ENCODE measurements around the gene OSBP. TPM values are rescaled to one million over a fixed set of nuclear protein-coding genes. Genes with fewer than 3 reads are reported as not detected.

Gene OSBP
- total and polyA plus RNA-seq, 2 experiments from 2014 or later = 11.0 to 39.3 TPM

DNA sequence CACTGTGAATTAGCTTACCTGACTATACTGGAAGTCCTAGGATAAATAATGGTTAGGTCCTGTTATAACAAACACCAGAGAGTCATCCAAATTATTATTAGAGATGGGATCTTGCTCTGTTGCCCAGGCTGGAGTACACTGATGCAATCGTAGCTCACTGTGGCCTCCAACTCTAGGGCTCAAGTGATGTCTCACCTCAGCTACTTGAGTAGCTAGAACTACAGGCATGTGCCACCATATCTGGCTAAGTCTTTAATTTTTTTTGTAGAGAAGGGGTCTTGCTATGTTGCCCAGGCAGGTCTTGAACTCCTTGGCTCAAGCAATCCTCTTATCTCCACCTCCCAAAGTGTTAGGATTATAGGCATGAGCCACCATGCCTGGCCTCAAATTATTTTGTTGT, 37.2 kb downstream of the OSBP start:
- H3K27me3 Mint-ChIP-seq (ENCODE audit: insufficient read depth, low read depth, poor library complexity) = no peaks in the 10 kb centered on the region
- no peaks in the 10 kb centered on the region for H3F3A ChIP-seq (replicated peaks; ENCODE audit: low read depth)
- peaks cover 63% of the 10 kb centered on the region for H3K36me3 Mint-ChIP-seq (ENCODE audit: low read depth)
- H3K4me3 ChIP-seq = no peak overlapping the region
- H3K9me2 ChIP-seq (ENCODE audit: insufficient read depth) = no peaks in the 10 kb centered on the region
- ATAC-seq = no peak
- H3K36me3 ChIP-seq (ENCODE audit: insufficient read depth) = peaks cover 22% of the 10 kb centered on the region
- H4K20me1 ChIP-seq (replicated peaks; ENCODE audit: insufficient read depth) = peaks cover 4% of the 10 kb centered on the region; the same call in 1 of the 2 replicates
- H3K4me2 ChIP-seq = no peak overlapping the region
- no peak overlapping the region for H2AFZ ChIP-seq
- no peaks in the 10 kb centered on the region for H3K4me1 ChIP-seq (ENCODE audit: insufficient read depth)
- DNase-seq (ENCODE audit: low spot score) = no peak
- no peaks in the 10 kb centered on the region for H3K27me3 ChIP-seq (ENCODE audit: insufficient read depth)
- no peak overlapping the region for H3K4me3 Mint-ChIP-seq
- H3K79me2 ChIP-seq (replicated peaks; ENCODE audit: insufficient read depth) = no peaks in the 10 kb centered on the region
- no peaks in the 10 kb centered on the region for H3K4me1 Mint-ChIP-seq
- no peak overlapping the region for H3K27ac ChIP-seq (ENCODE audit: low read depth)
- H3K9me3 Mint-ChIP-seq = no peaks in the 10 kb centered on the region
- H3K27ac Mint-ChIP-seq = no peak overlapping the region
- TF ChIP-seq, protein P1, sequence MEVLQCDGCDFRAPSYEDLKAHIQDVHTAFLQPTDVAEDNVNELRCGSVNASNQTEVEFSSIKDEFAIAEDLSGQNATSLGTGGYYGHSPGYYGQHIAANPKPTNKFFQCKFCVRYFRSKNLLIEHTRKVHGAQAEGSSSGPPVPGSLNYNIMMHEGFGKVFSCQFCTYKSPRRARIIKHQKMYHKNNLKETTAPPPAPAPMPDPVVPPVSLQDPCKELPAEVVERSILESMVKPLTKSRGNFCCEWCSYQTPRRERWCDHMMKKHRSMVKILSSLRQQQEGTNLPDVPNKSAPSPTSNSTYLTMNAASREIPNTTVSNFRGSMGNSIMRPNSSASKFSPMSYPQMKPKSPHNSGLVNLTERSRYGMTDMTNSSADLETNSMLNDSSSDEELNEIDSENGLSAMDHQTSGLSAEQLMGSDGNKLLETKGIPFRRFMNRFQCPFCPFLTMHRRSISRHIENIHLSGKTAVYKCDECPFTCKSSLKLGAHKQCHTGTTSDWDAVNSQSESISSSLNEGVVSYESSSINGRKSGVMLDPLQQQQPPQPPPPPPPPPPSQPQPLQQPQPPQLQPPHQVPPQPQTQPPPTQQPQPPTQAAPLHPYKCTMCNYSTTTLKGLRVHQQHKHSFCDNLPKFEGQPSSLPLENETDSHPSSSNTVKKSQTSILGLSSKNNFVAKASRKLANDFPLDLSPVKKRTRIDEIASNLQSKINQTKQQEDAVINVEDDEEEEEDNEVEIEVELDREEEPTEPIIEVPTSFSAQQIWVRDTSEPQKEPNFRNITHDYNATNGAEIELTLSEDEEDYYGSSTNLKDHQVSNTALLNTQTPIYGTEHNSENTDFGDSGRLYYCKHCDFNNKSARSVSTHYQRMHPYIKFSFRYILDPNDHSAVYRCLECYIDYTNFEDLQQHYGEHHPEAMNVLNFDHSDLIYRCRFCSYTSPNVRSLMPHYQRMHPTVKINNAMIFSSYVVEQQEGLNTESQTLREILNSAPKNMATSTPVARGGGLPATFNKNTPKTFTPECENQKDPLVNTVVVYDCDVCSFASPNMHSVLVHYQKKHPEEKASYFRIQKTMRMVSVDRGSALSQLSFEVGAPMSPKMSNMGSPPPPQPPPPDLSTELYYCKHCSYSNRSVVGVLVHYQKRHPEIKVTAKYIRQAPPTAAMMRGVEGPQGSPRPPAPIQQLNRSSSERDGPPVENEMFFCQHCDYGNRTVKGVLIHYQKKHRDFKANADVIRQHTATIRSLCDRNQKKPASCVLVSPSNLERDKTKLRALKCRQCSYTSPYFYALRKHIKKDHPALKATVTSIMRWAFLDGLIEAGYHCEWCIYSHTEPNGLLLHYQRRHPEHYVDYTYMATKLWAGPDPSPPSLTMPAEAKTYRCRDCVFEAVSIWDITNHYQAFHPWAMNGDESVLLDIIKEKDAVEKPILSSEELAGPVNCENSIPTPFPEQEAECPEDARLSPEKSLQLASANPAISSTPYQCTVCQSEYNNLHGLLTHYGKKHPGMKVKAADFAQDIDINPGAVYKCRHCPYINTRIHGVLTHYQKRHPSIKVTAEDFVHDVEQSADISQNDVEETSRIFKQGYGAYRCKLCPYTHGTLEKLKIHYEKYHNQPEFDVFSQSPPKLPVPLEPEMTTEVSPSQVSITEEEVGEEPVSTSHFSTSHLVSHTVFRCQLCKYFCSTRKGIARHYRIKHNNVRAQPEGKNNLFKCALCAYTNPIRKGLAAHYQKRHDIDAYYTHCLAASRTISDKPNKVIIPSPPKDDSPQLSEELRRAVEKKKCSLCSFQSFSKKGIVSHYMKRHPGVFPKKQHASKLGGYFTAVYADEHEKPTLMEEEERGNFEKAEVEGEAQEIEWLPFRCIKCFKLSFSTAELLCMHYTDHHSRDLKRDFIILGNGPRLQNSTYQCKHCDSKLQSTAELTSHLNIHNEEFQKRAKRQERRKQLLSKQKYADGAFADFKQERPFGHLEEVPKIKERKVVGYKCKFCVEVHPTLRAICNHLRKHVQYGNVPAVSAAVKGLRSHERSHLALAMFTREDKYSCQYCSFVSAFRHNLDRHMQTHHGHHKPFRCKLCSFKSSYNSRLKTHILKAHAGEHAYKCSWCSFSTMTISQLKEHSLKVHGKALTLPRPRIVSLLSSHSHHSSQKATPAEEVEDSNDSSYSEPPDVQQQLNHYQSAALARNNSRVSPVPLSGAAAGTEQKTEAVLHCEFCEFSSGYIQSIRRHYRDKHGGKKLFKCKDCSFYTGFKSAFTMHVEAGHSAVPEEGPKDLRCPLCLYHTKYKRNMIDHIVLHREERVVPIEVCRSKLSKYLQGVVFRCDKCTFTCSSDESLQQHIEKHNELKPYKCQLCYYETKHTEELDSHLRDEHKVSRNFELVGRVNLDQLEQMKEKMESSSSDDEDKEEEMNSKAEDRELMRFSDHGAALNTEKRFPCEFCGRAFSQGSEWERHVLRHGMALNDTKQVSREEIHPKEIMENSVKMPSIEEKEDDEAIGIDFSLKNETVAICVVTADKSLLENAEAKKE (CRISPR knock-in tag; IDR thresholded peaks at IDR 0.05) = no peak
- TF ChIP-seq JUNB (IDR thresholded peaks at IDR 0.05; ENCODE audit: unreplicated experiment) = no peak
- TF ChIP-seq STAT1 (IDR thresholded peaks at IDR 0.05; ENCODE audit: unreplicated experiment) = no peak
- TF ChIP-seq, protein P2, sequence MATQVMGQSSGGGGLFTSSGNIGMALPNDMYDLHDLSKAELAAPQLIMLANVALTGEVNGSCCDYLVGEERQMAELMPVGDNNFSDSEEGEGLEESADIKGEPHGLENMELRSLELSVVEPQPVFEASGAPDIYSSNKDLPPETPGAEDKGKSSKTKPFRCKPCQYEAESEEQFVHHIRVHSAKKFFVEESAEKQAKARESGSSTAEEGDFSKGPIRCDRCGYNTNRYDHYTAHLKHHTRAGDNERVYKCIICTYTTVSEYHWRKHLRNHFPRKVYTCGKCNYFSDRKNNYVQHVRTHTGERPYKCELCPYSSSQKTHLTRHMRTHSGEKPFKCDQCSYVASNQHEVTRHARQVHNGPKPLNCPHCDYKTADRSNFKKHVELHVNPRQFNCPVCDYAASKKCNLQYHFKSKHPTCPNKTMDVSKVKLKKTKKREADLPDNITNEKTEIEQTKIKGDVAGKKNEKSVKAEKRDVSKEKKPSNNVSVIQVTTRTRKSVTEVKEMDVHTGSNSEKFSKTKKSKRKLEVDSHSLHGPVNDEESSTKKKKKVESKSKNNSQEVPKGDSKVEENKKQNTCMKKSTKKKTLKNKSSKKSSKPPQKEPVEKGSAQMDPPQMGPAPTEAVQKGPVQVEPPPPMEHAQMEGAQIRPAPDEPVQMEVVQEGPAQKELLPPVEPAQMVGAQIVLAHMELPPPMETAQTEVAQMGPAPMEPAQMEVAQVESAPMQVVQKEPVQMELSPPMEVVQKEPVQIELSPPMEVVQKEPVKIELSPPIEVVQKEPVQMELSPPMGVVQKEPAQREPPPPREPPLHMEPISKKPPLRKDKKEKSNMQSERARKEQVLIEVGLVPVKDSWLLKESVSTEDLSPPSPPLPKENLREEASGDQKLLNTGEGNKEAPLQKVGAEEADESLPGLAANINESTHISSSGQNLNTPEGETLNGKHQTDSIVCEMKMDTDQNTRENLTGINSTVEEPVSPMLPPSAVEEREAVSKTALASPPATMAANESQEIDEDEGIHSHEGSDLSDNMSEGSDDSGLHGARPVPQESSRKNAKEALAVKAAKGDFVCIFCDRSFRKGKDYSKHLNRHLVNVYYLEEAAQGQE (IDR thresholded peaks at IDR 0.05; ENCODE audit: unreplicated experiment) = no peak
- TF ChIP-seq ZNF114 (CRISPR knock-in tag; IDR thresholded peaks at IDR 0.05) = no peak
- no peak for TF ChIP-seq CREB1 (CRISPR knock-in tag; IDR thresholded peaks at IDR 0.05; ENCODE audit: low read depth)
- TF ChIP-seq EZH2phosphoT487 (IDR thresholded peaks at IDR 0.05; ENCODE audit: unreplicated experiment) = no peak
- no peak for TF ChIP-seq POLR2AphosphoS5 (IDR thresholded peaks at IDR 0.05; ENCODE audit: low read depth)
- no peak for TF ChIP-seq EZH2 (IDR thresholded peaks at IDR 0.05; ENCODE audit: low read depth, unreplicated experiment)
- TF ChIP-seq, protein P3, sequence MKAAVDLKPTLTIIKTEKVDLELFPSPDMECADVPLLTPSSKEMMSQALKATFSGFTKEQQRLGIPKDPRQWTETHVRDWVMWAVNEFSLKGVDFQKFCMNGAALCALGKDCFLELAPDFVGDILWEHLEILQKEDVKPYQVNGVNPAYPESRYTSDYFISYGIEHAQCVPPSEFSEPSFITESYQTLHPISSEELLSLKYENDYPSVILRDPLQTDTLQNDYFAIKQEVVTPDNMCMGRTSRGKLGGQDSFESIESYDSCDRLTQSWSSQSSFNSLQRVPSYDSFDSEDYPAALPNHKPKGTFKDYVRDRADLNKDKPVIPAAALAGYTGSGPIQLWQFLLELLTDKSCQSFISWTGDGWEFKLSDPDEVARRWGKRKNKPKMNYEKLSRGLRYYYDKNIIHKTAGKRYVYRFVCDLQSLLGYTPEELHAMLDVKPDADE (IDR thresholded peaks at IDR 0.05) = no peak
- TF ChIP-seq, protein P4, sequence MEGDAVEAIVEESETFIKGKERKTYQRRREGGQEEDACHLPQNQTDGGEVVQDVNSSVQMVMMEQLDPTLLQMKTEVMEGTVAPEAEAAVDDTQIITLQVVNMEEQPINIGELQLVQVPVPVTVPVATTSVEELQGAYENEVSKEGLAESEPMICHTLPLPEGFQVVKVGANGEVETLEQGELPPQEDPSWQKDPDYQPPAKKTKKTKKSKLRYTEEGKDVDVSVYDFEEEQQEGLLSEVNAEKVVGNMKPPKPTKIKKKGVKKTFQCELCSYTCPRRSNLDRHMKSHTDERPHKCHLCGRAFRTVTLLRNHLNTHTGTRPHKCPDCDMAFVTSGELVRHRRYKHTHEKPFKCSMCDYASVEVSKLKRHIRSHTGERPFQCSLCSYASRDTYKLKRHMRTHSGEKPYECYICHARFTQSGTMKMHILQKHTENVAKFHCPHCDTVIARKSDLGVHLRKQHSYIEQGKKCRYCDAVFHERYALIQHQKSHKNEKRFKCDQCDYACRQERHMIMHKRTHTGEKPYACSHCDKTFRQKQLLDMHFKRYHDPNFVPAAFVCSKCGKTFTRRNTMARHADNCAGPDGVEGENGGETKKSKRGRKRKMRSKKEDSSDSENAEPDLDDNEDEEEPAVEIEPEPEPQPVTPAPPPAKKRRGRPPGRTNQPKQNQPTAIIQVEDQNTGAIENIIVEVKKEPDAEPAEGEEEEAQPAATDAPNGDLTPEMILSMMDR (conservative IDR thresholded peaks at IDR 0.05; ENCODE audit: low read depth in 2 of 2) = no peak
- TF ChIP-seq NANOG (IDR thresholded peaks at IDR 0.05; ENCODE audit: borderline replicate concordance) = no peak
- TF ChIP-seq ZNF331 (CRISPR knock-in tag; IDR thresholded peaks at IDR 0.05; ENCODE audit: low read depth) = no peak
